ENCODE measurements around the gene GLIS2. TPM values are rescaled to one million over a fixed set of nuclear protein-coding genes. Genes with fewer than 3 reads are reported as not detected.
A peak's percentile ranks its signal among the peaks of the same experiment; 100 is the strongest.

Gene GLIS2
- total and polyA plus RNA-seq, 10 donors: 0.89 to 8.4 (median 3.3) TPM

GRCh38 chr16:4290236-4290830 is 25.5 kb upstream of the GLIS2 start:
- Histone ChIP-seq H3K9me3 (no peaks in the 10 kb centered on the region), H3K36me3 (no peaks in the 10 kb centered on the region), H3K4me1 (peaks cover 6 to 29% (median 10%) of the 10 kb centered on the region in 6 donors), H3K4me3 (no peak overlapping the region), H3K27ac (peak overlapping the region in 1 of 8 donors; percentile 38), H3K27me3 (replicated peaks in 1 of 7) (peaks cover 0 to 25% (median 0%) of the 10 kb centered on the region in 7 donors)
- no peak for DNase-seq
- intact Hi-C loops (cut with DNase I; ENCODE audit: low total_unique reads): no loop called here
- 69 to 84% (median 73%) methylated on average over 8 of the region's 8 CpGs for WGBS, 5 donors
- TF ChIP-seq POLR2A (IDR thresholded peaks at IDR 0.05): no peak
- no peak for TF ChIP-seq CTCF (IDR thresholded peaks at IDR 0.05 in 8 of 11, conservative IDR thresholded peaks at IDR 0.05 in 3 of 11)
- TF ChIP-seq POLR2AphosphoS5 (IDR thresholded peaks at IDR 0.05): no peak

GRCh38 chr16:4291699-4292098 is 24.2 kb upstream of the GLIS2 start:
- no peak for DNase-seq
- H3K36me3 ChIP-seq: no peaks in the 10 kb centered on the region
- TF ChIP-seq POLR2A (IDR thresholded peaks at IDR 0.05) (no peak), POLR2AphosphoS5 (IDR thresholded peaks at IDR 0.05) (no peak), CTCF (IDR thresholded peaks at IDR 0.05 in 8 of 11, conservative IDR thresholded peaks at IDR 0.05 in 3 of 11) (no peak)
- no peak overlapping the region for H3K4me3 ChIP-seq
- WGBS, 5 donors: 85 to 95% (median 91%) methylated on average over 4 of the region's 4 CpGs
- intact Hi-C loops (cut with DNase I; ENCODE audit: low total_unique reads): no loop called here
- H3K4me1 ChIP-seq: peaks cover 6 to 29% (median 10%) of the 10 kb centered on the region in 6 donors
- H3K9me3 ChIP-seq: no peaks in the 10 kb centered on the region
- peaks cover 0 to 25% (median 0%) of the 10 kb centered on the region in 7 donors for H3K27me3 ChIP-seq (replicated peaks in 1 of 7)
- peak overlapping the region in 1 of 8 donors; percentile 21 for H3K27ac ChIP-seq

GRCh38 chr16:4293181-4293716 is 22.6 kb upstream of the GLIS2 start:
- Histone ChIP-seq H3K27me3 (replicated peaks in 1 of 7) (peaks cover 0 to 25% (median 0%) of the 10 kb centered on the region in 7 donors), H3K27ac (no peak overlapping the region), H3K4me1 (peaks cover 4 to 25% (median 6%) of the 10 kb centered on the region in 6 donors), H3K9me3 (no peaks in the 10 kb centered on the region), H3K4me3 (no peak overlapping the region), H3K36me3 (no peaks in the 10 kb centered on the region)
- TF ChIP-seq POLR2A (IDR thresholded peaks at IDR 0.05): no peak
- TF ChIP-seq CTCF (IDR thresholded peaks at IDR 0.05 in 8 of 11, conservative IDR thresholded peaks at IDR 0.05 in 3 of 11): no peak
- no peak for TF ChIP-seq POLR2AphosphoS5 (IDR thresholded peaks at IDR 0.05)
- WGBS, 5 donors: 72 to 78% (median 75%) methylated on average over 14 of the region's 14 CpGs
- intact Hi-C loops (cut with DNase I; ENCODE audit: low total_unique reads): no loop called here
- no peak for DNase-seq

GRCh38 chr16:4293822-4294457 is 21.9 kb upstream of the GLIS2 start:
- Histone ChIP-seq H3K27ac (peak overlapping the region in 3 of 8 donors; percentile 25 to 30 (median 26)), H3K9me3 (no peaks in the 10 kb centered on the region), H3K36me3 (no peaks in the 10 kb centered on the region), H3K27me3 (replicated peaks in 1 of 7) (peaks cover 0 to 20% (median 0%) of the 10 kb centered on the region in 7 donors), H3K4me1 (peaks cover 0 to 24% (median 3%) of the 10 kb centered on the region in 6 donors), H3K4me3 (no peak overlapping the region)
- WGBS, 5 donors: 18 to 30% (median 25%) methylated on average over 14 to 20 of the region's 20 CpGs
- no peak for DNase-seq
- intact Hi-C loops (cut with DNase I; ENCODE audit: low total_unique reads): no loop called here
- no peak for TF ChIP-seq POLR2A (IDR thresholded peaks at IDR 0.05)
- no peak for TF ChIP-seq POLR2AphosphoS5 (IDR thresholded peaks at IDR 0.05)
- no peak for TF ChIP-seq CTCF (IDR thresholded peaks at IDR 0.05 in 8 of 11, conservative IDR thresholded peaks at IDR 0.05 in 3 of 11)
